ENCODE results near the gene KATNA1. TPM values are rescaled to one million over a fixed set of nuclear protein-coding genes. Genes with fewer than 3 reads are reported as not detected.

The KATNA1 gene
- total RNA-seq, 1 donor: 36.9 TPM

- Histone ChIP-seq H3K4me2 (ENCODE audit: insufficient read depth, low read length) (no peak overlapping the region), H3K9me3 (ENCODE audit: low read depth, low read length) (no peaks in the 10 kb centered on the region), H3K36me3 (ENCODE audit: insufficient read depth, low read length) (peaks cover 16% of the 10 kb centered on the region), H4K20me1 (ENCODE audit: insufficient read depth, low read length) (no peaks in the 10 kb centered on the region), H3K27me3 (ENCODE audit: insufficient read depth, low read length) (no peaks in the 10 kb centered on the region), H3K4me3 (ENCODE audit: insufficient read depth, low read length) (no peak overlapping the region), H2AFZ (ENCODE audit: low read length) (no peak overlapping the region), H3K79me2 (ENCODE audit: insufficient read depth, low read length) (no peaks in the 10 kb centered on the region), H3K4me1 (ENCODE audit: insufficient read depth, low read length) (no peaks in the 10 kb centered on the region), H3K27ac (ENCODE audit: low read depth, low read length) (no peak overlapping the region)
- TF ChIP-seq CTCF (IDR thresholded peaks at IDR 0.05; ENCODE audit: extremely low read depth, low read depth, low read length): no peak
- DNase-seq (ENCODE audit: insufficient read length, low spot score, missing footprints): no peak
Measured at GRCh38 chr6:149657441-149657840, 8.9 kb upstream of the KATNA1 start.

- Histone ChIP-seq H3K4me1 (ENCODE audit: insufficient read depth, low read length) (peaks cover 9% of the 10 kb centered on the region), H3K9me3 (ENCODE audit: low read depth, low read length) (no peaks in the 10 kb centered on the region), H3K27ac (ENCODE audit: low read depth, low read length) (no peak overlapping the region), H3K4me3 (ENCODE audit: insufficient read depth, low read length) (no peak overlapping the region), H3K27me3 (ENCODE audit: insufficient read depth, low read length) (no peaks in the 10 kb centered on the region), H2AFZ (ENCODE audit: low read length) (no peak overlapping the region), H4K20me1 (ENCODE audit: insufficient read depth, low read length) (no peaks in the 10 kb centered on the region), H3K4me2 (ENCODE audit: insufficient read depth, low read length) (no peak overlapping the region), H3K36me3 (ENCODE audit: insufficient read depth, low read length) (no peaks in the 10 kb centered on the region), H3K79me2 (ENCODE audit: insufficient read depth, low read length) (peaks cover 25% of the 10 kb centered on the region)
- no peak for TF ChIP-seq CTCF (IDR thresholded peaks at IDR 0.05; ENCODE audit: extremely low read depth, low read depth, low read length)
- no peak for DNase-seq (ENCODE audit: insufficient read length, low spot score, missing footprints)
Measured at GRCh38 chr6:149651056-149651455, 2.5 kb upstream of the KATNA1 start.

GRCh38 chr6:149646599-149646998, 1.9 kb downstream of the KATNA1 start:
- Histone ChIP-seq H3K9me3 (ENCODE audit: low read depth, low read length) (no peaks in the 10 kb centered on the region), H3K36me3 (ENCODE audit: insufficient read depth, low read length) (no peaks in the 10 kb centered on the region), H3K79me2 (ENCODE audit: insufficient read depth, low read length) (peaks cover 62% of the 10 kb centered on the region), H2AFZ (ENCODE audit: low read length) (no peak overlapping the region), H3K27ac (ENCODE audit: low read depth, low read length) (no peak overlapping the region), H4K20me1 (ENCODE audit: insufficient read depth, low read length) (peaks cover 5% of the 10 kb centered on the region), H3K4me2 (ENCODE audit: insufficient read depth, low read length) (peak overlapping the region; percentile 98), H3K4me3 (ENCODE audit: insufficient read depth, low read length) (peak overlapping the region; percentile 99), H3K27me3 (ENCODE audit: insufficient read depth, low read length) (no peaks in the 10 kb centered on the region), H3K4me1 (ENCODE audit: insufficient read depth, low read length) (peaks cover 16% of the 10 kb centered on the region)
- DNase-seq (ENCODE audit: insufficient read length, low spot score, missing footprints): no peak
- TF ChIP-seq CTCF (IDR thresholded peaks at IDR 0.05; ENCODE audit: extremely low read depth, low read depth, low read length): no peak

GRCh38 chr6:149642829-149643580, 5.5 kb downstream of the KATNA1 start:
- Histone ChIP-seq H2AFZ (ENCODE audit: low read length) (peak overlapping the region; percentile 25), H3K9me3 (ENCODE audit: low read depth, low read length) (no peaks in the 10 kb centered on the region), H3K27ac (ENCODE audit: low read depth, low read length) (peak overlapping the region; percentile 44), H4K20me1 (ENCODE audit: insufficient read depth, low read length) (peaks cover 7% of the 10 kb centered on the region), H3K4me3 (ENCODE audit: insufficient read depth, low read length) (no peak overlapping the region), H3K27me3 (ENCODE audit: insufficient read depth, low read length) (no peaks in the 10 kb centered on the region), H3K4me2 (ENCODE audit: insufficient read depth, low read length) (peak overlapping the region; percentile 26), H3K4me1 (ENCODE audit: insufficient read depth, low read length) (peaks cover 13% of the 10 kb centered on the region), H3K79me2 (ENCODE audit: insufficient read depth, low read length) (peaks cover 74% of the 10 kb centered on the region), H3K36me3 (ENCODE audit: insufficient read depth, low read length) (no peaks in the 10 kb centered on the region)
- no peak for DNase-seq (ENCODE audit: insufficient read length, low spot score, missing footprints)
- TF ChIP-seq CTCF (IDR thresholded peaks at IDR 0.05; ENCODE audit: extremely low read depth, low read depth, low read length): no peak
